Mesothelial cell of epicardium (in vitro differentiated cells): ENCODE results near the gene MYL12B. TPM values are rescaled to one million over a fixed set of nuclear protein-coding genes. Genes with fewer than 3 reads are reported as not detected.
A peak's percentile ranks its signal among the peaks of the same experiment; 100 is the strongest.

ENCODE experiments used
- DNase-seq, 2 experiments: peaks; one replicate each; pipeline ENCODE4 v3.0.0; 2021; ENCODE audit warnings: low spot score in 2 of 2; ENCODE audit not compliant: unreplicated experiment in 2 of 2
- H3K27ac Mint-ChIP-seq: 2 replicates; pipeline ENCODE4 v1.8.0; 2021; ENCODE audit warnings: mixed read lengths
- H3K27me3 Mint-ChIP-seq: 2 replicates; pipeline ENCODE4 v1.8.0; 2021; ENCODE audit warnings: low read depth, mixed read lengths
- H3K36me3 Mint-ChIP-seq: 2 replicates; pipeline ENCODE4 v1.8.0; 2021; ENCODE audit warnings: mixed read lengths
- H3K4me1 Mint-ChIP-seq: 2 replicates; pipeline ENCODE4 v1.8.0; 2021; ENCODE audit warnings: mixed read lengths
- H3K4me3 Mint-ChIP-seq: 2 replicates; pipeline ENCODE4 v1.8.0; 2021; ENCODE audit warnings: mild to moderate bottlenecking, moderate library complexity, mixed read lengths
- H3K9me3 Mint-ChIP-seq: 2 replicates; pipeline ENCODE4 v1.8.0; 2021; ENCODE audit warnings: mixed read lengths
- total RNA-seq: library from RNA; stranded (reverse); gene quantifications from 3 replicates; pipeline ENCODE4 v1.2.1, GENCODE V29; 2021
- TF ChIP-seq, protein P1 (sequence below): fragments of 200-600 bp; sonication (generic); IDR thresholded peaks from one replicate; pipeline ENCODE4 v1.5.0; 2021; ENCODE audit warnings: antibody characterized with exemption; ENCODE audit not compliant: unreplicated experiment

MYL12B gene
- total RNA-seq, 1 donor from 2014 or later = 225 TPM

DNA sequence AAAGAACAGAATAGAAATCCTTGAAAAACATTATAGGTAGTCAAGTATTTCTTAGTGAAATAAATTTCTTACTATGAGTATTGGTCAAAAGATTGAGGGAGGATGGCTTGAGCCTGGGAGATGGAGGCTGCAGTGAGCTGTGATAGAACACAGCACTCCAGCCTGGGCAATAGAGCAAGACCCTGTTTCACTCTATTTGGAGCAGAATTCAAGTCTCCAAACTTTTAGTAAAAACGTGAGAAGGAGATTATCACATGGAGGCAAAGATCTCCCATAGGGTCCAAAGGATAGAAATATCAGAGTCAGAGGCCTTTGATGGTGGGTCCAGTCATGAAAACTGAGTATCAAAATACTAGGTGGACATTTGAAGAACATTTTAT is 16.8 kb upstream of the MYL12B start:
- no peak overlapping the region for H3K27ac Mint-ChIP-seq

DNA sequence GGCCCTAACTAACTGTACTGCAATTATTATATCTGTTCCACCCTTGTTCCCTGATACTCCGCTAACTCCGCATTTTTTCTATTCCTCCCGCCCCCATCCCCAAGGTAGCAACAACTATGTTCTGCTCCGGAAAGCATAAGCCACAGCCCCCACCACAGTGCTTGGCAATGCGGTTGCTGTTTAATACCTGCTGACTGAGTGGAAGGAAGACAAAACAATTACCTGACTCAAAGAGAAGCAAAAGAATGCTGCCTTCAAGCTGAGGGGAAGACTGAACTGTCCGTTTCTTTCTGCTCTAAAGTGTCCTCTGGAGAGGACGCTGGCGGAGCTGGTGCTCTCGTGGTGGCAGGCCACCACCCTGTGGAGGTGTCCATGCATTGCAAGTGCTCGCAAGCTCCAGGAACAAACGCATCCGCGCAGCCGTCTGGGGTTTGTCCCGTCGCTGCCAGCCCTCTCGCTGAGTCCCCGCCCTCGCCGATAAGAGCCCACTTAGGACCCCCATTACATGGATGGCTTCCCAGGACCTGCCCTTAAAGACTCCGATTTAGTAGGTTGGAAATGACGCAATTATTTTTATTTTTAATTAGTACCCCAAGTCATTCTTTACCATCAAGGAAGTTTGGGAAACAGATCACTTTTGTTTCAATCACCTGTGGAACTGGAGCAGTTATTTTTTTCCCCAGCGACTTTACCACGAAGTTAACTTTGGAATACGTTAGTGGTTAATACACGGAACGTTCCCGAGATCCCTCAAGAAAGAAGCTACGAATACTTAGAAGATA is 15.9 kb upstream of the MYL12B start:
- TF ChIP-seq, protein P1, sequence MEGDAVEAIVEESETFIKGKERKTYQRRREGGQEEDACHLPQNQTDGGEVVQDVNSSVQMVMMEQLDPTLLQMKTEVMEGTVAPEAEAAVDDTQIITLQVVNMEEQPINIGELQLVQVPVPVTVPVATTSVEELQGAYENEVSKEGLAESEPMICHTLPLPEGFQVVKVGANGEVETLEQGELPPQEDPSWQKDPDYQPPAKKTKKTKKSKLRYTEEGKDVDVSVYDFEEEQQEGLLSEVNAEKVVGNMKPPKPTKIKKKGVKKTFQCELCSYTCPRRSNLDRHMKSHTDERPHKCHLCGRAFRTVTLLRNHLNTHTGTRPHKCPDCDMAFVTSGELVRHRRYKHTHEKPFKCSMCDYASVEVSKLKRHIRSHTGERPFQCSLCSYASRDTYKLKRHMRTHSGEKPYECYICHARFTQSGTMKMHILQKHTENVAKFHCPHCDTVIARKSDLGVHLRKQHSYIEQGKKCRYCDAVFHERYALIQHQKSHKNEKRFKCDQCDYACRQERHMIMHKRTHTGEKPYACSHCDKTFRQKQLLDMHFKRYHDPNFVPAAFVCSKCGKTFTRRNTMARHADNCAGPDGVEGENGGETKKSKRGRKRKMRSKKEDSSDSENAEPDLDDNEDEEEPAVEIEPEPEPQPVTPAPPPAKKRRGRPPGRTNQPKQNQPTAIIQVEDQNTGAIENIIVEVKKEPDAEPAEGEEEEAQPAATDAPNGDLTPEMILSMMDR = peak; percentile 75
- H3K36me3 Mint-ChIP-seq = peaks cover 3% of the 10 kb centered on the region
- DNase-seq = peak; percentile 63 to 80
- peak overlapping the region; percentile 86 for H3K4me3 Mint-ChIP-seq
- H3K4me1 Mint-ChIP-seq = peaks cover 34% of the 10 kb centered on the region
- H3K9me3 Mint-ChIP-seq = peaks cover 9% of the 10 kb centered on the region
- no peaks in the 10 kb centered on the region for H3K27me3 Mint-ChIP-seq
- H3K27ac Mint-ChIP-seq = peak overlapping the region; percentile 99

More for the DNA sequence above, 16.8 kb upstream of the MYL12B start:
- Mint-ChIP-seq H3K9me3 (peaks cover 17% of the 10 kb centered on the region), H3K4me3 (no peak overlapping the region), H3K4me1 (peaks cover 28% of the 10 kb centered on the region), H3K36me3 (peaks cover 11% of the 10 kb centered on the region), H3K27me3 (no peaks in the 10 kb centered on the region)
- DNase-seq = no peak
- TF ChIP-seq, protein P1 = no peak

DNA sequence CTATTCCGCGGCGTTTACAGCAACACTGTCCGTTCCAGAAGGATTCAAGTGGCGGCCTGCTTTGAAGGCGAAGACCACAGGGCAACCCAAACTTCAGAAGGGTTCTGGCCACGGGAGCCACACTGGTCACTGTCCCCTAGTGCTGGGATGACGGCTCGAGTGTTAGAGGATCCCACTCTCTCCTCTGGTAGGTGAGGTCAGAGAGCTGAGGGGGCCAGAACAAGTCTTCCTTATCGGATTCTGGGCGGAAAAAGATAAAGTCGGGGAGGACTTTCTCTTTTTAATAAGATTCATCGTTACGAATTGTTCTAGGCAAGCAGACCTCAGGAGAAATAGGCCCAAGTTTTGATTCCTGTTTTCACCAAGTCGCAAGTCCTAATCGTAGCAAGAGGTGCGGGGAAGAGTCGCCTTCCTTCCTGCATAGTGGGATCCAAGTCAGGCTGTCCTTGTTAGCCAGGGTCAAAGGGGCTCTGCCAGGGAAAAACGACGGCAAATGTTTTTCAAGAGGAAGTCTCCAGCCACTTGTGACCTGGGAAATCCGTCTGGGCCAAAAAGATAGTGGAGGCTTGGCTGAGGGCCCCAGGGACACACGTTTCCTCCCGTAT is 15.2 kb upstream of the MYL12B start:
- H3K27me3 Mint-ChIP-seq = no peaks in the 10 kb centered on the region
- H3K4me1 Mint-ChIP-seq = peaks cover 37% of the 10 kb centered on the region
- peaks cover 3% of the 10 kb centered on the region for H3K36me3 Mint-ChIP-seq
- TF ChIP-seq, protein P1 = no peak
- H3K27ac Mint-ChIP-seq = peak overlapping the region; percentile 99
- H3K4me3 Mint-ChIP-seq = peak overlapping the region; percentile 86
- H3K9me3 Mint-ChIP-seq = peaks cover 6% of the 10 kb centered on the region
- DNase-seq = no peak

DNA sequence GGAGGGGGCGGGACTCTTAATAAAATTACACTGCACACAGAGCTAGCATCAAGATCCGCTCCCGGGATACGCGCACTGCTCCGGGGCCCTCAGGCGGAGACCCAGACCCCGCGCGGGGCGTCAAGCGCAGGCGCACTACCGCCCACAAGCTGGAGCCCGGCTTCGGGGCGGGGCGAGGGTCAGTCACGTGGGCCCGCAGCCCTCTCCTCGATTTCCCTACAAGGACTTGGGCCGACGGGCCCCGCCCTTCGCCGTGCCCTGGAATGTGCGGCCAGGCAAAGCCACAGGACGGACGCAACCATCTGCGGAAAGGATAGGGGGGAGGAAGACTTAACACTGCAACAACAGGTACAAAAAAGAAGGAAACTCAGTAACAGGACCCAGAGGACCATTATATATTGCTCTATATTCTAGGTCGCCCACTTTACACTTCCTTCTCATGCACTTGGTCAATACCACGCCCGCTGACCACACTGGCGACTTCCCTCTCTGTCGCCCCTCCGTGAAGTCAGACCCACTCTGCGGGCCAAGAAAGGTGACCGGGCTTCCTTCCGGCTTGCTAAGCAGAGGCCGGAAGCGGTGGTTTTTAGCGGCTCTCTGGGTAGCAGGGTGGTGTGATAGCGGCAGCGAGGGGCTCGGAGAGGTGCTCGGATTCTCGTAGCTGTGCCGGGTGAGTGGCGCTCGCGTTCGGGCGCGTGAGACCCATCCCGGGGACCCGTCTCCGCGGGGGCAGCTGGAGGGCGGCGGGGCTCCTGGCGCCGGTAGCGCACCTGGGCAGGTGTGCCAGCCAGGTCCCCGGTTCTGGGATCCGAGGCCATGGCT is 14.5 kb upstream of the MYL12B start, which contains the start of gene MYL12A:
MYL12A (plus strand) TSS at position 562 of the 822 bp plus-strand sequence. CDS start 5,447 bp downstream, outside the sequence.
- Mint-ChIP-seq H3K9me3 (no peaks in the 10 kb centered on the region), H3K27me3 (no peaks in the 10 kb centered on the region), H3K36me3 (no peaks in the 10 kb centered on the region), H3K27ac (peak within 1 kb of the TSS; percentile 99), H3K4me3 (peak within 1 kb of the TSS; percentile 86), H3K4me1 (peaks cover 41% of the 10 kb centered on the region)
- TF ChIP-seq, protein P1 = no peak
- peak; percentile 93 to 96 for DNase-seq

DNA sequence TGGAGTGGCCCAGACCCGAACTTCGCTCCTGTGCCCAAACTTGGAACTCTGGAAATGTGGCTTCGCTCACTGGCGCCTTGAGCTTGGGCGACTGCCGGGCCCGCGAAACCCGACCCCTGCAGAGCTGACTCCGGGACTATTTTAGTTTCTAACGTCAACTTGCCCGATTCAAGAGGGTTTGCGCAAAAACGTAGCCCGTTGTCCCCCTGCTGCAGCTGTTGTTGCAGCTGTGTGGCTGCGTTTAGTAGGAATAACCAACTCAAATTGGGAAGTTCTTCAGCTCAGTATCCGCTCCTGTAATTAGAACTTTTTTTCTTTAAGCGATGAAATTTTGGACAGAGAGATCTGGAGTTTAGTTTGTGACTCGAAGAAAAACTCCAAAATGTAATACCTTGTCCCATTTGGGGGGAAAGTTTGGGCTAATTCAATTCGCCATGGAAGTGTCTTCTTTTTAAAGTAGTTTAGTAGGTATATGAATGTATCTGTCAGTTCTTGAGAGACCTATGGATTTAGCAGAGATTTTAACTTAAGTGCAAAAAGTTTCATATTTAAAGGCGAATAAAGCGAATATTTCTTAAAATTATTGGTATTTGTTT is 13.8 kb upstream of the MYL12B start:
- Mint-ChIP-seq H3K4me3 (peak overlapping the region; percentile 86), H3K27me3 (no peaks in the 10 kb centered on the region), H3K4me1 (peaks cover 46% of the 10 kb centered on the region), H3K36me3 (peaks cover 4% of the 10 kb centered on the region), H3K9me3 (no peaks in the 10 kb centered on the region), H3K27ac (peak overlapping the region; percentile 99)
- TF ChIP-seq, protein P1 = no peak
- no peak for DNase-seq
